Stimulated activated naive CD8-positive, alpha-beta T cell treated with anti-CD3 and anti-CD28 coated beads, Interleukin-15, Interleukin-2, amounts not matched to agents 100 ng/mL and 50 ng/mL, for 24 hours (primary cell): ENCODE measurements around the gene PCDHB9.
"Not testable (repeated sequence)": the region's sequence is repeated elsewhere in the genome, so short reads cannot be mapped to it uniquely, and the experiment has no call there.

ENCODE experiments used
- H3K27ac Mint-ChIP-seq: one replicate; pipeline ENCODE4 v1.8.0; 2021; ENCODE audit warnings: mild to moderate bottlenecking, mixed read lengths
- H3K27me3 Mint-ChIP-seq: one replicate; pipeline ENCODE4 v1.8.0; 2021; ENCODE audit warnings: mixed read lengths
- H3K36me3 Mint-ChIP-seq: one replicate; pipeline ENCODE4 v1.8.0; 2021; ENCODE audit warnings: low read depth, mixed read lengths
- H3K4me1 Mint-ChIP-seq: one replicate; pipeline ENCODE4 v1.8.0; 2021; ENCODE audit warnings: low read depth, mixed read lengths
- H3K4me3 Mint-ChIP-seq: one replicate; pipeline ENCODE4 v1.8.0; 2021; ENCODE audit warnings: mild to moderate bottlenecking, mixed read lengths
- H3K9me3 Mint-ChIP-seq: one replicate; pipeline ENCODE4 v1.8.0; 2021; ENCODE audit warnings: mixed read lengths

PCDHB9 gene

DNA sequence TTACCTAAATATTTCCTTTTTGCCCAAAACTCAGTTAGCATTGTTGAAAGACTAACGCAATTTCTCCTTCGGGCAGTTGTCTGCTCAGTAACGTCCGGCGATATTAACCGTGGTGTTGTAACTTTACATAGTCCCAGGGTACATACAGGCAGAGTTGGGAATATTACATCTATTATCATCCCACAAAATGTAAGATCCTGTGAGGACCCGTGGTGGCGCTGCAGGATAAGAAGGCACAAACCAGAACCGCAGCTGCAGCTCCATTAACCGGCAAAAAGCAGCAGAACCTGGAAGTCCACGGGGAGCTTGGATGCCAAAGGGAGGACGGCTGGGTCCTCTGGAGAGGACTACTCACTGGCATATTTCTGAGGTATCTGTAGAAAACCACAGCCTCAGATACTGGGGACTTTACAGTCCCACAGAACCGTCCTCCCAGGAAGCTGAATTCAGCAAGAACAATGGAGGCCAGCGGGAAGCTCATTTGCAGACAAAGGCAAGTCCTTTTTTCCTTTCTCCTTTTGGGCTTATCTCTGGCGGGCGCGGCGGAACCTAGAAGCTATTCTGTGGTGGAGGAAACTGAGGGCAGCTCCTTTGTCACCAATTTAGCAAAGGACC lies 9.3 kb upstream of the PCDHB9 start, which contains the start of gene PCDHB8:
Gene PCDHB8, plus strand, starts transcription at position 214 of the 615 bp plus-strand sequence. Its CDS starts 245 bp downstream, at position 459.
- not testable (repeated sequence) for H3K4me1 Mint-ChIP-seq, H3K27ac Mint-ChIP-seq, H3K4me3 Mint-ChIP-seq, H3K36me3 Mint-ChIP-seq
- Mint-ChIP-seq H3K9me3 (peaks cover 16% of the 10 kb centered on the region), H3K27me3 (peaks cover 32% of the 10 kb centered on the region)

DNA sequence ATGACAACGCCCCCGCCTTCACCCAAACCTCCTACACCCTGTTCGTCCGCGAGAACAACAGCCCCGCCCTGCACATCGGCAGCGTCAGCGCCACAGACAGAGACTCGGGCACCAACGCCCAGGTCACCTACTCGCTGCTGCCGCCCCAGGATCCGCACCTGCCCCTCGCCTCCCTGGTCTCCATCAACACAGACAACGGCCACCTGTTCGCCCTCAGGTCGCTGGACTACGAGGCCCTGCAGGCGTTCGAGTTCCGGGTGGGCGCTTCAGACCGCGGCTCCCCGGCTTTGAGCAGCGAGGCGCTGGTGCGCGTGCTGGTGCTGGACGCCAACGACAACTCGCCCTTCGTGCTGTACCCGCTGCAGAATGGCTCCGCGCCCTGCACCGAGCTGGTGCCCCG lies 7.6 kb upstream of the PCDHB9 start:
- peaks cover 14% of the 10 kb centered on the region for H3K9me3 Mint-ChIP-seq
- H3K4me3 Mint-ChIP-seq, H3K4me1 Mint-ChIP-seq, H3K36me3 Mint-ChIP-seq, H3K27ac Mint-ChIP-seq: not testable (repeated sequence)
- peaks cover 29% of the 10 kb centered on the region for H3K27me3 Mint-ChIP-seq

GRCh38 chr5:141179876-141180275 lies 7.1 kb upstream of the PCDHB9 start:
- Mint-ChIP-seq H3K27me3 (peaks cover 34% of the 10 kb centered on the region), H3K9me3 (peaks cover 17% of the 10 kb centered on the region), H3K36me3 (peaks cover 15% of the 10 kb centered on the region)
- H3K4me1 Mint-ChIP-seq, H3K27ac Mint-ChIP-seq, H3K4me3 Mint-ChIP-seq: not testable (repeated sequence)

DNA sequence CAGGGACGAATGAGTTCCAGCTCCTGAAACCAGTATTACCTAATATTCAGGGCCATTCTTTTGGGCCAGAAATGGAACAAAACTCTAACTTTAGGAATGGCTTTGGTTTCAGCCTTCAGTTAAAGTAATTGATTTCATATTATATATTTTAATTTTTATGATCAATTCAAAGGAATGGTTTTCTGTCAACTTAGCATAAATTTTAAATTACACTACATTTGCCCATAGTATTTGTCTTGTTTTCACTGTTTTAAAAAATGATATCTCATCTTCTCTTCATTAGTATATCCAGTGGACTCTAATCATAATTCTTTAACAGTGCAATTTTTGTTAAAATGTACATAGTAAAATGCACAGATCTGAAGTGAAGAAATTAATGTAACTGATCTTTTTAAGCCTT lies 6.6 kb upstream of the PCDHB9 start:
- peaks cover 17% of the 10 kb centered on the region for H3K9me3 Mint-ChIP-seq
- H3K4me1 Mint-ChIP-seq: no peaks in the 10 kb centered on the region
- H3K27me3 Mint-ChIP-seq: peaks cover 39% of the 10 kb centered on the region
- peaks cover 19% of the 10 kb centered on the region for H3K36me3 Mint-ChIP-seq
- no peak overlapping the region for H3K4me3 Mint-ChIP-seq
- no peak overlapping the region for H3K27ac Mint-ChIP-seq

- H3K9me3 Mint-ChIP-seq: peaks cover 17% of the 10 kb centered on the region
- H3K4me3 Mint-ChIP-seq: no peak within 1 kb of the TSS
- peaks cover 52% of the 10 kb centered on the region for H3K27me3 Mint-ChIP-seq
- no peak within 1 kb of the TSS for H3K27ac Mint-ChIP-seq
- H3K4me1 Mint-ChIP-seq: no peaks in the 10 kb centered on the region
- H3K36me3 Mint-ChIP-seq: peaks cover 19% of the 10 kb centered on the region
Measured at GRCh38 chr5:141182248-141182647, 4.7 kb upstream of the PCDHB9 start, which contains the start of gene PCDHB16. Gene PCDHB16, plus strand, starts transcription at chr5:141182387. Its CDS starts 173 bp downstream, at chr5:141182560.

DNA sequence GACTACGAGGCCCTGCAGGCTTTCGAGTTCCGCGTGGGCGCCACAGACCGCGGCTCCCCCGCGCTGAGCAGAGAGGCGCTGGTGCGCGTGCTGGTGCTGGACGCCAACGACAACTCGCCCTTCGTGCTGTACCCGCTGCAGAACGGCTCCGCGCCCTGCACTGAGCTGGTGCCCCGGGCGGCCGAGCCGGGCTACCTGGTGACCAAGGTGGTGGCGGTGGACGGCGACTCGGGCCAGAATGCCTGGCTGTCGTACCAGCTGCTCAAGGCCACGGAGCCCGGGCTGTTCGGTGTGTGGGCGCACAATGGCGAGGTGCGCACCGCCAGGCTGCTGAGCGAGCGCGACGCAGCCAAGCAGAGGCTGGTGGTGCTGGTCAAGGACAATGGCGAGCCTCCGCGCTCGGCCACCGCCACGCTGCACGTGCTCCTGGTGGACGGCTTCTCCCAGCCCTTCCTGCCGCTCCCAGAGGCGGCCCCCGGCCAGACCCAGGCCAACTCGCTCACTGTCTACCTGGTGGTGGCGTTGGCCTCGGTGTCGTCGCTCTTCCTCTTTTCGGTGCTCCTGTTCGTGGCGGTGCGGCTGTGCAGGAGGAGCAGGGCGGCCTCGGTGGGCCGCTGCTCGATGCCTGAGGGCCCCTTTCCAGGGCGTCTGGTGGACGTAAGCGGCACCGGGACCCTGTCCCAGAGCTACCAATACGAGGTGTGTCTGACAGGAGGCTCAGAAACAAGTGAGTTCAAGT lies 2.7 kb upstream of the PCDHB9 start:
- peaks cover 25% of the 10 kb centered on the region for H3K9me3 Mint-ChIP-seq
- H3K4me1 Mint-ChIP-seq, H3K27ac Mint-ChIP-seq, H3K4me3 Mint-ChIP-seq: not testable (repeated sequence)
- peaks cover 65% of the 10 kb centered on the region for H3K27me3 Mint-ChIP-seq
- peaks cover 23% of the 10 kb centered on the region for H3K36me3 Mint-ChIP-seq

DNA sequence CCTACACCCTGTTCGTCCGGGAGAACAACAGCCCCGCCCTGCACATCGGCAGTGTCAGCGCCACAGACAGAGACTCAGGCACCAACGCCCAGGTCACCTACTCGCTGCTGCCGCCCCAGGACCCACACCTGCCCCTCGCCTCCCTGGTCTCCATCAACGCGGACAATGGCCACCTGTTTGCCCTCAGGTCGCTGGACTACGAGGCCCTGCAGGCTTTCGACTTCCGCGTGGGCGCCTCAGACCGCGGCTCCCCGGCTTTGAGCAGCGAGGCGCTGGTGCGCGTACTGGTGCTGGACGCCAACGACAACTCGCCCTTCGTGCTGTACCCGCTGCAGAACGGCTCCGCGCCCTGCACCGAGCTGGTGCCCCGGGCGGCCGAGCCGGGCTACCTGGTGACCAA lies 1.7 kb downstream of the PCDHB9 start:
- H3K4me1 Mint-ChIP-seq, H3K4me3 Mint-ChIP-seq, H3K27ac Mint-ChIP-seq: not testable (repeated sequence)
- Mint-ChIP-seq H3K36me3 (peaks cover 13% of the 10 kb centered on the region), H3K27me3 (peaks cover 73% of the 10 kb centered on the region), H3K9me3 (peaks cover 25% of the 10 kb centered on the region)

DNA sequence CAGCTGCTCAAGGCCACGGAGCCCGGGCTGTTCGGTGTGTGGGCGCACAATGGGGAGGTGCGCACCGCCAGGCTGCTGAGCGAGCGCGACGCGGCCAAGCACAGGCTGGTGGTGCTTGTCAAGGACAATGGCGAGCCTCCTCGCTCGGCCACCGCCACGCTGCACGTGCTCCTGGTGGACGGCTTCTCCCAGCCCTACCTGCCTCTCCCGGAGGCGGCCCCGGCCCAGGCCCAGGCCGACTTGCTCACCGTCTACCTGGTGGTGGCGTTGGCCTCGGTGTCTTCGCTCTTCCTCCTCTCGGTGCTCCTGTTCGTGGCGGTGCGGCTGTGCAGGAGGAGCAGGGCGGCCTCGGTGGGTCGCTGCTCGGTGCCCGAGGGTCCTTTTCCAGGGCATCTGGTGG lies 2.2 kb downstream of the PCDHB9 start:
- peaks cover 73% of the 10 kb centered on the region for H3K27me3 Mint-ChIP-seq
- H3K4me1 Mint-ChIP-seq, H3K4me3 Mint-ChIP-seq, H3K27ac Mint-ChIP-seq: not testable (repeated sequence)
- peaks cover 24% of the 10 kb centered on the region for H3K9me3 Mint-ChIP-seq
- H3K36me3 Mint-ChIP-seq: peaks cover 13% of the 10 kb centered on the region

GRCh38 chr5:141192110-141192725 lies 5.3 kb downstream of the PCDHB9 start, which contains the start of gene PCDHB10:
Gene PCDHB10, plus strand, starts transcription at chr5:141192353. Its CDS starts 200 bp downstream, at chr5:141192553.
- no peaks in the 10 kb centered on the region for H3K4me1 Mint-ChIP-seq
- H3K9me3 Mint-ChIP-seq: peaks cover 36% of the 10 kb centered on the region
- no peak within 1 kb of the TSS for H3K4me3 Mint-ChIP-seq
- peaks cover 60% of the 10 kb centered on the region for H3K27me3 Mint-ChIP-seq
- H3K27ac Mint-ChIP-seq: no peak within 1 kb of the TSS
- peaks cover 11% of the 10 kb centered on the region for H3K36me3 Mint-ChIP-seq

GRCh38 chr5:141194332-141194731 lies 7.4 kb downstream of the PCDHB9 start:
- Mint-ChIP-seq H3K9me3 (peaks cover 45% of the 10 kb centered on the region), H3K27me3 (peaks cover 63% of the 10 kb centered on the region), H3K36me3 (peaks cover 13% of the 10 kb centered on the region)
- H3K4me3 Mint-ChIP-seq, H3K4me1 Mint-ChIP-seq, H3K27ac Mint-ChIP-seq: not testable (repeated sequence)

DNA sequence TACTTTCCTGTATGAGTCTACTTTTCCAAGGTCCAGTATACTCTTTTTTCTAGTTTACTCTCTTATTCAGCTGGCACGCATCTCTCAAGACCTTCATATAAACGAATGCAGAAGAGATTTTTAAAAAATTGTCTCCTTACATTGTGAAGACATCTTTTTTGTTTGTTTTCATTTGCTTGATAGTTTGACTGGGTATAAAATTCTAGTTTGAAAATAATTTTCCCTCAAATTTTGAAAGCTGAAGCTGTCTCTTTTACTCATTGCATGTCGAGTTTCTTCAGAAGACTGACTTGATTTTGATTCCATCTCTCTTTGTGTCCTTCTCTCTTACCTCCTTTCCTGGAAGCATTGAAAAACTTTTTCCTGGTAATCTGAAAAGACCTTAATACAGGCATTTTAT lies 9.4 kb downstream of the PCDHB9 start:
- Mint-ChIP-seq H3K4me1 (no peaks in the 10 kb centered on the region), H3K36me3 (peaks cover 14% of the 10 kb centered on the region), H3K27ac (no peak overlapping the region), H3K4me3 (no peak overlapping the region), H3K27me3 (peaks cover 65% of the 10 kb centered on the region), H3K9me3 (peaks cover 48% of the 10 kb centered on the region)

- Mint-ChIP-seq H3K9me3 (peaks cover 38% of the 10 kb centered on the region), H3K27me3 (peaks cover 51% of the 10 kb centered on the region), H3K36me3 (peaks cover 20% of the 10 kb centered on the region), H3K4me3 (no peak within 1 kb of the TSS), H3K27ac (no peak within 1 kb of the TSS), H3K4me1 (no peaks in the 10 kb centered on the region)
Measured at GRCh38 chr5:141199359-141200235, 12.6 kb downstream of the PCDHB9 start, which contains the start of gene PCDHB11. Gene PCDHB11, plus strand, starts transcription at chr5:141199627. Its CDS starts 148 bp downstream, at chr5:141199775.

DNA sequence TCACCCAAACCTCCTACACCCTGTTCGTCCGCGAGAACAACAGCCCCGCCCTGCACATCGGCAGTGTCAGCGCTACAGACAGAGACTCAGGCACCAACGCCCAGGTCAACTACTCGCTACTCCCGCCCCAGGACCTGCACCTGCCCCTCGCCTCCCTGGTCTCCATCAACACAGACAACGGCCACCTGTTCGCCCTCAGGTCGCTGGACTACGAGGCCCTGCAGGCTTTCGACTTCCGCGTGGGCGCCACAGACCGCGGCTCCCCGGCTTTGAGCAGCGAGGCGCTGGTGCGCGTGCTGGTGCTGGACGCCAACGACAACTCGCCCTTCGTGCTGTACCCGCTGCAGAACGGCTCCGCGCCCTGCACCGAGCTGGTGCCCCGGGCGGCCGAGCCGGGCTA lies 14.2 kb downstream of the PCDHB9 start:
- H3K9me3 Mint-ChIP-seq: peaks cover 34% of the 10 kb centered on the region
- not testable (repeated sequence) for H3K4me1 Mint-ChIP-seq, H3K27ac Mint-ChIP-seq, H3K4me3 Mint-ChIP-seq
- H3K27me3 Mint-ChIP-seq: peaks cover 54% of the 10 kb centered on the region
- H3K36me3 Mint-ChIP-seq: peaks cover 16% of the 10 kb centered on the region

GRCh38 chr5:141201646-141202045 lies 14.7 kb downstream of the PCDHB9 start:
- not testable (repeated sequence) for H3K27ac Mint-ChIP-seq, H3K4me3 Mint-ChIP-seq, H3K4me1 Mint-ChIP-seq
- peaks cover 13% of the 10 kb centered on the region for H3K36me3 Mint-ChIP-seq
- peaks cover 55% of the 10 kb centered on the region for H3K27me3 Mint-ChIP-seq
- H3K9me3 Mint-ChIP-seq: peaks cover 29% of the 10 kb centered on the region
